GM23338 (cell line): ENCODE measurements around the gene NFYB.
"Not testable (repeated sequence)": the region's sequence is repeated elsewhere in the genome, so short reads cannot be mapped to it uniquely, and the experiment has no call there.

Source experiments
- EZH2 ChIP-seq: fragments of 200-600 bp; sonication (generic); IDR thresholded peaks from one replicate; pipeline ENCODE4 v1.8.0; 2017; ENCODE audit warnings: antibody characterized with exemption, mild to moderate bottlenecking, low read depth; ENCODE audit not compliant: unreplicated experiment
- EZH2phosphoT487 ChIP-seq: fragments of 200-600 bp; sonication (generic); IDR thresholded peaks from one replicate; pipeline ENCODE4 v1.8.1; 2018; ENCODE audit warnings: antibody characterized with exemption; ENCODE audit not compliant: unreplicated experiment
- POLR2AphosphoS5 ChIP-seq: IDR thresholded peaks from 2 replicates; pipeline ENCODE4 v1.6.1; 2016; ENCODE audit warnings: antibody characterized with exemption, low read depth
- TF ChIP-seq, protein P1 (sequence below), 2 experiments: fragments of 200-600 bp in 1 of 2; sonication (generic) in 1 of 2; conservative IDR thresholded peaks; 2 replicates each; pipeline versions ENCODE4 v1.5.1 to v1.6.1; 2016 to 2017; ENCODE audit warnings: antibody characterized with exemption in 2 of 2, low read depth in 2 of 2, mild to moderate bottlenecking in 2 of 2, moderate library complexity in 1 of 2
- TF ChIP-seq, protein P2 (sequence below): IDR thresholded peaks from one replicate; pipeline ENCODE4 v1.6.1; 2018; ENCODE audit warnings: antibody characterized with exemption; ENCODE audit not compliant: unreplicated experiment

DNA sequence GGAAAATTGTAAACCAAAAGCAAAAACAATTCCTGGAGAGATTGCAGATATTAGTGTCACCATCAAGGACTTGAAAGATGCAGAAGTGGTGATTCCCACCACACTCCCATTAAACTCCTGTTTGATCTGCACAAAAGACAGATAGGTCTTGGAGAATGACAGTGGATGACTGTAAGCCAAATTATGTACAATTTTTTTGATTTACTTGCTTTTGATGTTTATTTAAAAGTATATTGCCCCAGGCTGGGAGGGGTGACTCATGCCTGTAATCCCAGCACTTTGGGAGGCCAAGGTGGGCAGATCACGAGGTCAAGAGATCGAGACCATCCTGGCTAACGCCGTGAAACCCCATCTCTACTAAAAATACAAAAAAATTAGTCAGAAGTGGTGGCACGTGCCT lies 35.8 kb upstream of the NFYB start:
- TF ChIP-seq, protein P1, sequence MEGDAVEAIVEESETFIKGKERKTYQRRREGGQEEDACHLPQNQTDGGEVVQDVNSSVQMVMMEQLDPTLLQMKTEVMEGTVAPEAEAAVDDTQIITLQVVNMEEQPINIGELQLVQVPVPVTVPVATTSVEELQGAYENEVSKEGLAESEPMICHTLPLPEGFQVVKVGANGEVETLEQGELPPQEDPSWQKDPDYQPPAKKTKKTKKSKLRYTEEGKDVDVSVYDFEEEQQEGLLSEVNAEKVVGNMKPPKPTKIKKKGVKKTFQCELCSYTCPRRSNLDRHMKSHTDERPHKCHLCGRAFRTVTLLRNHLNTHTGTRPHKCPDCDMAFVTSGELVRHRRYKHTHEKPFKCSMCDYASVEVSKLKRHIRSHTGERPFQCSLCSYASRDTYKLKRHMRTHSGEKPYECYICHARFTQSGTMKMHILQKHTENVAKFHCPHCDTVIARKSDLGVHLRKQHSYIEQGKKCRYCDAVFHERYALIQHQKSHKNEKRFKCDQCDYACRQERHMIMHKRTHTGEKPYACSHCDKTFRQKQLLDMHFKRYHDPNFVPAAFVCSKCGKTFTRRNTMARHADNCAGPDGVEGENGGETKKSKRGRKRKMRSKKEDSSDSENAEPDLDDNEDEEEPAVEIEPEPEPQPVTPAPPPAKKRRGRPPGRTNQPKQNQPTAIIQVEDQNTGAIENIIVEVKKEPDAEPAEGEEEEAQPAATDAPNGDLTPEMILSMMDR (conservative IDR thresholded peaks at IDR 0.05; ENCODE audit: low read depth in 2 of 2) = not testable (repeated sequence)
- not testable (repeated sequence) for TF ChIP-seq EZH2, EZH2phosphoT487, POLR2AphosphoS5
- TF ChIP-seq, protein P2, sequence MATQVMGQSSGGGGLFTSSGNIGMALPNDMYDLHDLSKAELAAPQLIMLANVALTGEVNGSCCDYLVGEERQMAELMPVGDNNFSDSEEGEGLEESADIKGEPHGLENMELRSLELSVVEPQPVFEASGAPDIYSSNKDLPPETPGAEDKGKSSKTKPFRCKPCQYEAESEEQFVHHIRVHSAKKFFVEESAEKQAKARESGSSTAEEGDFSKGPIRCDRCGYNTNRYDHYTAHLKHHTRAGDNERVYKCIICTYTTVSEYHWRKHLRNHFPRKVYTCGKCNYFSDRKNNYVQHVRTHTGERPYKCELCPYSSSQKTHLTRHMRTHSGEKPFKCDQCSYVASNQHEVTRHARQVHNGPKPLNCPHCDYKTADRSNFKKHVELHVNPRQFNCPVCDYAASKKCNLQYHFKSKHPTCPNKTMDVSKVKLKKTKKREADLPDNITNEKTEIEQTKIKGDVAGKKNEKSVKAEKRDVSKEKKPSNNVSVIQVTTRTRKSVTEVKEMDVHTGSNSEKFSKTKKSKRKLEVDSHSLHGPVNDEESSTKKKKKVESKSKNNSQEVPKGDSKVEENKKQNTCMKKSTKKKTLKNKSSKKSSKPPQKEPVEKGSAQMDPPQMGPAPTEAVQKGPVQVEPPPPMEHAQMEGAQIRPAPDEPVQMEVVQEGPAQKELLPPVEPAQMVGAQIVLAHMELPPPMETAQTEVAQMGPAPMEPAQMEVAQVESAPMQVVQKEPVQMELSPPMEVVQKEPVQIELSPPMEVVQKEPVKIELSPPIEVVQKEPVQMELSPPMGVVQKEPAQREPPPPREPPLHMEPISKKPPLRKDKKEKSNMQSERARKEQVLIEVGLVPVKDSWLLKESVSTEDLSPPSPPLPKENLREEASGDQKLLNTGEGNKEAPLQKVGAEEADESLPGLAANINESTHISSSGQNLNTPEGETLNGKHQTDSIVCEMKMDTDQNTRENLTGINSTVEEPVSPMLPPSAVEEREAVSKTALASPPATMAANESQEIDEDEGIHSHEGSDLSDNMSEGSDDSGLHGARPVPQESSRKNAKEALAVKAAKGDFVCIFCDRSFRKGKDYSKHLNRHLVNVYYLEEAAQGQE = not testable (repeated sequence)
